SK-N-SH treated with all-trans-retinoic acid at 6 μM for 48 hours (cell line): Measurements from ENCODE around the gene PHLDA2.
"Not testable (repeated sequence)": the region's sequence is repeated elsewhere in the genome, so short reads cannot be mapped to it uniquely, and the experiment has no call there.

Experiments
- ARNTL ChIP-seq: fragments of 450-650 bp; formaldehyde crosslinking; IDR thresholded peaks from 2 replicates; pipeline ENCODE4 v1.5.0; 2020; ENCODE audit warnings: low read depth, mild to moderate bottlenecking, moderate library complexity, borderline replicate concordance
- CSDC2 ChIP-seq: fragments of 250-450 bp; sonication (Bioruptor Pico); IDR thresholded peaks from 2 replicates; pipeline ENCODE4 v1.5.0; 2020; ENCODE audit warnings: mild to moderate bottlenecking, moderate library complexity
- PATZ1 ChIP-seq: fragments of 250-450 bp; sonication (Bioruptor Pico); IDR thresholded peaks from 2 replicates; pipeline ENCODE4 v1.8.0; 2020; ENCODE audit warnings: mild to moderate bottlenecking, moderate library complexity, borderline replicate concordance
- ZFP3 ChIP-seq: fragments of 250-450 bp; sonication (Bioruptor Pico); IDR thresholded peaks from 2 replicates; pipeline ENCODE4 v1.5.0; 2020; ENCODE audit warnings: mild to moderate bottlenecking, moderate library complexity

GRCh38 chr11:2937641-2938457 lies 8.6 kb upstream of the PHLDA2 start:
- not testable (repeated sequence) for TF ChIP-seq ARNTL; CSDC2 (CRISPR knock-in tag); ZFP3 (CRISPR knock-in tag); PATZ1 (CRISPR knock-in tag)
